SJSA1 (cell line): ENCODE measurements around the gene TRPV6. TPM values are rescaled to one million over a fixed set of nuclear protein-coding genes. Genes with fewer than 3 reads are reported as not detected.

Source experiments
- DNase-seq, 2 experiments: peaks; one replicate each; pipeline ENCODE4 v3.0.0-alpha.2; 2015 to 2020; ENCODE audit warnings: low spot score in 2 of 2, low read depth in 1 of 2
- H3K27ac ChIP-seq: fragments of 250-450 bp; sonication (Bioruptor Pico); 2 replicates; pipeline ENCODE4 v1.5.1; 2020; ENCODE audit warnings: mild to moderate bottlenecking, moderate library complexity
- H3K27me3 ChIP-seq: fragments of 250-450 bp; sonication (Bioruptor Pico); replicated peaks from 2 replicates; pipeline ENCODE4 v1.5.1; 2020; ENCODE audit warnings: mild to moderate bottlenecking, moderate library complexity
- H3K36me3 ChIP-seq: fragments of 250-450 bp; sonication (Bioruptor Pico); 2 replicates; pipeline ENCODE4 v1.5.1; 2020; ENCODE audit warnings: mild to moderate bottlenecking
- H3K4me1 ChIP-seq: fragments of 250-450 bp; sonication (Bioruptor Pico); replicated peaks from 2 replicates; pipeline ENCODE4 v1.6.1; 2021; ENCODE audit warnings: mild to moderate bottlenecking
- H3K4me3 ChIP-seq: fragments of 250-450 bp; sonication (Bioruptor Pico); 2 replicates; pipeline ENCODE4 v1.5.1; 2020; ENCODE audit warnings: mild to moderate bottlenecking
- H3K9me3 ChIP-seq: fragments of 250-450 bp; sonication (Bioruptor Pico); replicated peaks from 2 replicates; pipeline ENCODE4 v1.5.1; 2020; ENCODE audit warnings: mild to moderate bottlenecking
- total RNA-seq: library from RNA; depleted of rRNA; stranded (reverse); fragments of >200 nt; shearing (Covaris generic); gene quantifications from 2 replicates; pipeline ENCODE4 v1.2.3, GENCODE V29; 2014

The TRPV6 gene
- total RNA-seq, 1 experiment from 2014 or later: not detected

- Histone ChIP-seq H3K9me3 (no peaks in the 10 kb centered on the region), H3K27ac (no peak overlapping the region), H3K4me1 (no peaks in the 10 kb centered on the region), H3K27me3 (0 out of 2 replicates have a peak, but pooled peaks cover 6% of the 10 kb centered on the region), H3K4me3 (no peak overlapping the region), H3K36me3 (no peaks in the 10 kb centered on the region)
- no peak for DNase-seq
These were observed 19.8 kb downstream of the TRPV6 start for GRCh38 chr7:142865766-142866165.

GRCh38 chr7:142864980-142865747 is 20.4 kb downstream of the TRPV6 start:
- Histone ChIP-seq H3K36me3 (no peaks in the 10 kb centered on the region), H3K4me1 (no peaks in the 10 kb centered on the region), H3K9me3 (no peaks in the 10 kb centered on the region), H3K4me3 (no peak overlapping the region), H3K27ac (no peak overlapping the region), H3K27me3 (0 out of 2 replicates have a peak, but pooled peaks cover 6% of the 10 kb centered on the region)
- DNase-seq: no peak

- no peaks in the 10 kb centered on the region for H3K36me3 ChIP-seq
- no peak overlapping the region for H3K27ac ChIP-seq
- no peaks in the 10 kb centered on the region for H3K9me3 ChIP-seq
- no peaks in the 10 kb centered on the region for H3K4me1 ChIP-seq
- peaks cover 6% of the 10 kb centered on the region; the same call in 1 of the 2 replicates for H3K27me3 ChIP-seq
- no peak overlapping the region for H3K4me3 ChIP-seq
- DNase-seq: no peak
These were observed 21.5 kb downstream of the TRPV6 start for GRCh38 chr7:142863891-142864685.

GRCh38 chr7:142862786-142863400 is 22.7 kb downstream of the TRPV6 start:
- Histone ChIP-seq H3K36me3 (no peaks in the 10 kb centered on the region), H3K27me3 (peaks cover 6% of the 10 kb centered on the region; the same call in 1 of the 2 replicates), H3K9me3 (no peaks in the 10 kb centered on the region), H3K4me3 (no peak overlapping the region), H3K27ac (no peak overlapping the region), H3K4me1 (no peaks in the 10 kb centered on the region)
- DNase-seq: no peak

GRCh38 chr7:142862351-142862750 is 23.2 kb downstream of the TRPV6 start:
- Histone ChIP-seq H3K27ac (no peak overlapping the region), H3K27me3 (peaks cover 6% of the 10 kb centered on the region; the same call in 1 of the 2 replicates), H3K36me3 (no peaks in the 10 kb centered on the region), H3K4me3 (no peak overlapping the region), H3K4me1 (no peaks in the 10 kb centered on the region), H3K9me3 (no peaks in the 10 kb centered on the region)
- no peak for DNase-seq

GRCh38 chr7:142860968-142861367 is 24.6 kb downstream of the TRPV6 start:
- H3K36me3 ChIP-seq: no peaks in the 10 kb centered on the region
- no peak overlapping the region for H3K27ac ChIP-seq
- H3K27me3 ChIP-seq: peaks cover 6% of the 10 kb centered on the region; the same call in 1 of the 2 replicates
- H3K4me1 ChIP-seq: no peaks in the 10 kb centered on the region
- H3K9me3 ChIP-seq: no peaks in the 10 kb centered on the region
- no peak overlapping the region for H3K4me3 ChIP-seq
- no peak for DNase-seq

GRCh38 chr7:142859829-142860228 is 25.7 kb downstream of the TRPV6 start:
- Histone ChIP-seq H3K4me3 (no peak overlapping the region), H3K27me3 (peaks cover 15% of the 10 kb centered on the region), H3K9me3 (no peaks in the 10 kb centered on the region), H3K27ac (no peak overlapping the region), H3K36me3 (no peaks in the 10 kb centered on the region), H3K4me1 (peaks cover 4% of the 10 kb centered on the region)
- no peak for DNase-seq

GRCh38 chr7:142859411-142859810 is 26.1 kb downstream of the TRPV6 start:
- H3K4me3 ChIP-seq: no peak overlapping the region
- H3K27ac ChIP-seq: no peak overlapping the region
- no peaks in the 10 kb centered on the region for H3K36me3 ChIP-seq
- no peak for DNase-seq
- peaks cover 15% of the 10 kb centered on the region for H3K27me3 ChIP-seq
- H3K9me3 ChIP-seq: no peaks in the 10 kb centered on the region
- peaks cover 4% of the 10 kb centered on the region for H3K4me1 ChIP-seq

GRCh38 chr7:142857625-142858024 is 27.9 kb downstream of the TRPV6 start:
- H3K4me3 ChIP-seq: no peak overlapping the region
- no peaks in the 10 kb centered on the region for H3K36me3 ChIP-seq
- H3K27me3 ChIP-seq: peaks cover 23% of the 10 kb centered on the region
- H3K9me3 ChIP-seq: no peaks in the 10 kb centered on the region
- H3K27ac ChIP-seq: no peak overlapping the region
- no peak for DNase-seq
- peaks cover 7% of the 10 kb centered on the region for H3K4me1 ChIP-seq

GRCh38 chr7:142856565-142857245 is 28.8 kb downstream of the TRPV6 start:
- Histone ChIP-seq H3K4me1 (peaks cover 7% of the 10 kb centered on the region), H3K36me3 (no peaks in the 10 kb centered on the region), H3K4me3 (no peak overlapping the region), H3K27ac (no peak overlapping the region), H3K27me3 (peaks cover 23% of the 10 kb centered on the region), H3K9me3 (no peaks in the 10 kb centered on the region)
- no peak for DNase-seq

GRCh38 chr7:142855756-142856564 is 29.6 kb downstream of the TRPV6 start:
- Histone ChIP-seq H3K4me1 (peaks cover 7% of the 10 kb centered on the region), H3K9me3 (no peaks in the 10 kb centered on the region), H3K4me3 (no peak overlapping the region), H3K27ac (no peak overlapping the region), H3K36me3 (no peaks in the 10 kb centered on the region), H3K27me3 (peaks cover 25% of the 10 kb centered on the region)
- no peak for DNase-seq

GRCh38 chr7:142855114-142855743 is 30.3 kb downstream of the TRPV6 start:
- Histone ChIP-seq H3K4me1 (peaks cover 7% of the 10 kb centered on the region), H3K27ac (no peak overlapping the region), H3K9me3 (no peaks in the 10 kb centered on the region), H3K27me3 (peaks cover 32% of the 10 kb centered on the region), H3K36me3 (no peaks in the 10 kb centered on the region), H3K4me3 (peak overlapping the region; percentile 57)
- peak in 1 of 2 experiments; percentile 18 for DNase-seq
